Stomach (tissue), 4 donors: ENCODE measurements around the gene STXBP3.

ENCODE experiments used
- CTCF ChIP-seq, 7 experiments: fragments of 450-650 bp in 4 of 7; fragments of 200-600 bp in 3 of 7; sonication (generic) in 3 of 7; IDR thresholded peaks; one replicate each; pipeline ENCODE4 v1.5.1; 2016 to 2019; ENCODE audit warnings: antibody characterized with exemption in 7 of 7, control low read depth in 2 of 7, mild to moderate bottlenecking in 1 of 7
- EP300 ChIP-seq: sonication (generic); formaldehyde crosslinking; IDR thresholded peaks from one replicate; pipeline ENCODE4 v1.6.1; 2017; ENCODE audit warnings: antibody characterized with exemption
- POLR2A ChIP-seq, 4 donors: fragments of 450-650 bp; IDR thresholded peaks; one replicate each; pipeline ENCODE4 v1.6.1; 2016; ENCODE audit warnings: antibody characterized with exemption in 4 of 4, control low read depth in 2 of 4, mild to moderate bottlenecking in 1 of 4, moderate library complexity in 1 of 4

GRCh38 chr1:108848806-108849205 lies 102.3 kb downstream of the STXBP3 start:
- TF ChIP-seq CTCF (IDR thresholded peaks at IDR 0.05) (no peak), EP300 (no peak), POLR2A (IDR thresholded peaks at IDR 0.05) (no peak)
